K562 (cell line): Measurements from ENCODE around the gene PREX1. TPM values are rescaled to one million over a fixed set of nuclear protein-coding genes. Genes with fewer than 3 reads are reported as not detected.

Experiments
- ETS2 ChIP-seq: IDR thresholded peaks from 2 replicates; pipeline ENCODE4 v1.6.1; 2016; ENCODE audit warnings: borderline replicate concordance, missing genetic modification characterization, mild to moderate bottlenecking, moderate library complexity, missing compliant biosample characterization; ENCODE audit not compliant: poor library complexity, severe bottlenecking
- MAFG ChIP-seq: fragments of 450-650 bp; conservative IDR thresholded peaks from 2 replicates; pipeline ENCODE4 v1.6.1; 2016; ENCODE audit warnings: missing genetic modification characterization, missing compliant biosample characterization
- NRF1 ChIP-seq, 2 experiments: fragments of 450-650 bp; IDR thresholded peaks in 1 of 2; conservative IDR thresholded peaks in 1 of 2; 2 replicates each; pipeline ENCODE4 v1.6.1; 2014; ENCODE audit warnings: mild to moderate bottlenecking in 2 of 2
- PYGO2 ChIP-seq: fragments of 450-650 bp; IDR thresholded peaks from 2 replicates; pipeline ENCODE4 v1.6.1; 2016; ENCODE audit warnings: mild to moderate bottlenecking, missing genetic modification characterization, moderate library complexity, missing compliant biosample characterization
- YBX1 ChIP-seq: fragments of 450-650 bp; IDR thresholded peaks from 2 replicates; pipeline ENCODE4 v1.7.1; 2016; ENCODE audit warnings: mild to moderate bottlenecking
- ZBTB17 ChIP-seq: fragments of 450-650 bp; formaldehyde crosslinking; IDR thresholded peaks from 2 replicates; pipeline ENCODE4 v1.4.0; 2020; ENCODE audit warnings: mild to moderate bottlenecking
- ZNF24 ChIP-seq: fragments of 450-650 bp; IDR thresholded peaks from 2 replicates; pipeline ENCODE4 v1.6.1; 2016
- polyA plus RNA-seq, 8 experiments: library from polyadenylated mRNA; depleted of rRNA in 4 of 8; stranded (reverse) in 5 of 8; unstranded in 3 of 8; fragments of >200 nt; fragmentation: Nextera tagmentation in 2 of 8; fragmentation: Illumina TruSeq in 1 of 8; extraction: Ambion mirVana in 2 of 8; extraction: Trizol in 1 of 8; gene quantifications; 2 replicates each; pipeline versions ENCODE4 v1.2.1 to v1.2.3, GENCODE V29; 2011 to 2014; ENCODE audit warnings: inconsistent platforms in 1 of 8, missing spikeins in 1 of 8
- total RNA-seq, 7 experiments: library from RNA; depleted of rRNA in 6 of 7; stranded (reverse); fragments of >200 nt in 6 of 7; fragmentation: Illumina TruSeq in 2 of 7; extraction: Trizol in 2 of 7; gene quantifications; 2 replicates each; pipeline versions ENCODE4 v1.2.1 to v1.2.3, GENCODE V29; 2011 to 2021; ENCODE audit warnings: low replicate concordance in 1 of 7
- TF ChIP-seq, protein P1 (sequence below), 3 experiments: IDR thresholded peaks in 2 of 3; conservative IDR thresholded peaks in 1 of 3; 2 replicates each; pipeline ENCODE4 v1.5.1; 2011 to 2012; ENCODE audit warnings: low read length in 3 of 3, mild to moderate bottlenecking in 3 of 3, control low read depth in 2 of 3, improper control_type of control experiment in 1 of 3, inconsistent platforms in 1 of 3, low read depth in 1 of 3, mixed read lengths in 1 of 3, moderate library complexity in 1 of 3; ENCODE audit not compliant: insufficient read depth in 2 of 3
- TF ChIP-seq, protein P2 (sequence below): IDR thresholded peaks from 2 replicates; pipeline ENCODE4 v1.6.1; 2011; ENCODE audit warnings: borderline replicate concordance, low read depth, mild to moderate bottlenecking, moderate library complexity, low read length; ENCODE audit not compliant: insufficient read depth, poor library complexity, severe bottlenecking

The PREX1 gene
- total and polyA plus RNA-seq, 9 of the 15 experiments (the other 6 are each of a cell fraction or from before 2014, with no cell fraction given), result 0.37 to 10.4 (median 4.8) TPM

DNA sequence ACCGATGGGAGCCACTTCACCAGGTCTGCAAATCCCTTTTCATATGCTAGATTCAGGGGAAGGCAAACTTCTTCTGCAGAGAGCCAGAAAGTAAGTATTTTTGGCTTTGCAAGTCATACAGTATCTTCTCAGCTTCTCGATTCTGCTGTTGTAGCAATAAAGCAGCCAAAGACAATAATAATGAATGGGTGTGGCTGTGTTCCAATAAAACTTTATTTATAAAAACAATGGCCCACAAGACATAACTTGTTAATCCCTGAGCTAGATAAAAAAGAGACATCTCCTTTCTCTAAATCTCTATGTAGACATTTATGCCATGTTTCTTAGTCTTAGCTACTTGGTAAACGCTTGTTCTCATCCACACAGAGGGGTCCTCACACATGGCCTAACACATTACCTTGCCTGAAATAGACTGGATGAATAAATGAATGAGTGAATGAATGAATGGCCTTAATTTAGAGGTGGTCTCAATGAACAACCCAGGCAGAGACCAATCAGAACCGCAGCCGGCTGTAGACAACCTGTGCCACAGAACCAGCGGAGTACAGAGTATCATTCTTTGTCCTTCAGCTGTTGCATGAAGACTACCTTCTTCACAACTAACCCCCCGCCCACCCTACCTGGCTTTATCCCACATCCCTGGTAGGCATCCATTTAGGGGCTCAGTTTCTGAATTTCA is 13.5 kb upstream of the PREX1 start (continued):
- TF ChIP-seq MAFG (tag), result peak; percentile 45
- no peak for TF ChIP-seq YBX1
- no peak for TF ChIP-seq NRF1 (conservative IDR thresholded peaks at IDR 0.05 in 1 of 2, IDR thresholded peaks at IDR 0.05 in 1 of 2)
- peak; percentile 31; the same call in 1 of the 2 replicates for TF ChIP-seq ZBTB17
- TF ChIP-seq PYGO2 (tag), result no peak
- TF ChIP-seq ETS2 (tag), result no peak
- TF ChIP-seq, protein P1, sequence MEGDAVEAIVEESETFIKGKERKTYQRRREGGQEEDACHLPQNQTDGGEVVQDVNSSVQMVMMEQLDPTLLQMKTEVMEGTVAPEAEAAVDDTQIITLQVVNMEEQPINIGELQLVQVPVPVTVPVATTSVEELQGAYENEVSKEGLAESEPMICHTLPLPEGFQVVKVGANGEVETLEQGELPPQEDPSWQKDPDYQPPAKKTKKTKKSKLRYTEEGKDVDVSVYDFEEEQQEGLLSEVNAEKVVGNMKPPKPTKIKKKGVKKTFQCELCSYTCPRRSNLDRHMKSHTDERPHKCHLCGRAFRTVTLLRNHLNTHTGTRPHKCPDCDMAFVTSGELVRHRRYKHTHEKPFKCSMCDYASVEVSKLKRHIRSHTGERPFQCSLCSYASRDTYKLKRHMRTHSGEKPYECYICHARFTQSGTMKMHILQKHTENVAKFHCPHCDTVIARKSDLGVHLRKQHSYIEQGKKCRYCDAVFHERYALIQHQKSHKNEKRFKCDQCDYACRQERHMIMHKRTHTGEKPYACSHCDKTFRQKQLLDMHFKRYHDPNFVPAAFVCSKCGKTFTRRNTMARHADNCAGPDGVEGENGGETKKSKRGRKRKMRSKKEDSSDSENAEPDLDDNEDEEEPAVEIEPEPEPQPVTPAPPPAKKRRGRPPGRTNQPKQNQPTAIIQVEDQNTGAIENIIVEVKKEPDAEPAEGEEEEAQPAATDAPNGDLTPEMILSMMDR (IDR thresholded peaks at IDR 0.05 in 2 of 3, conservative IDR thresholded peaks at IDR 0.05 in 1 of 3; ENCODE audit: insufficient read depth in 2 of 3, low read depth in 1 of 3, low read length in 3 of 3), result no peak
- TF ChIP-seq, protein P2, sequence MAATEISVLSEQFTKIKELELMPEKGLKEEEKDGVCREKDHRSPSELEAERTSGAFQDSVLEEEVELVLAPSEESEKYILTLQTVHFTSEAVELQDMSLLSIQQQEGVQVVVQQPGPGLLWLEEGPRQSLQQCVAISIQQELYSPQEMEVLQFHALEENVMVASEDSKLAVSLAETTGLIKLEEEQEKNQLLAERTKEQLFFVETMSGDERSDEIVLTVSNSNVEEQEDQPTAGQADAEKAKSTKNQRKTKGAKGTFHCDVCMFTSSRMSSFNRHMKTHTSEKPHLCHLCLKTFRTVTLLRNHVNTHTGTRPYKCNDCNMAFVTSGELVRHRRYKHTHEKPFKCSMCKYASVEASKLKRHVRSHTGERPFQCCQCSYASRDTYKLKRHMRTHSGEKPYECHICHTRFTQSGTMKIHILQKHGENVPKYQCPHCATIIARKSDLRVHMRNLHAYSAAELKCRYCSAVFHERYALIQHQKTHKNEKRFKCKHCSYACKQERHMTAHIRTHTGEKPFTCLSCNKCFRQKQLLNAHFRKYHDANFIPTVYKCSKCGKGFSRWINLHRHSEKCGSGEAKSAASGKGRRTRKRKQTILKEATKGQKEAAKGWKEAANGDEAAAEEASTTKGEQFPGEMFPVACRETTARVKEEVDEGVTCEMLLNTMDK, result no peak
- peak; percentile 89 for TF ChIP-seq ZNF24
- TF ChIP-seq, all 486 proteins: peak for 7
